ENCODE results near the gene EFNB2. TPM values are rescaled to one million over a fixed set of nuclear protein-coding genes. Genes with fewer than 3 reads are reported as not detected.

EFNB2 gene
- total RNA-seq, 1 donor from 2014 or later: 353 TPM

DNA sequence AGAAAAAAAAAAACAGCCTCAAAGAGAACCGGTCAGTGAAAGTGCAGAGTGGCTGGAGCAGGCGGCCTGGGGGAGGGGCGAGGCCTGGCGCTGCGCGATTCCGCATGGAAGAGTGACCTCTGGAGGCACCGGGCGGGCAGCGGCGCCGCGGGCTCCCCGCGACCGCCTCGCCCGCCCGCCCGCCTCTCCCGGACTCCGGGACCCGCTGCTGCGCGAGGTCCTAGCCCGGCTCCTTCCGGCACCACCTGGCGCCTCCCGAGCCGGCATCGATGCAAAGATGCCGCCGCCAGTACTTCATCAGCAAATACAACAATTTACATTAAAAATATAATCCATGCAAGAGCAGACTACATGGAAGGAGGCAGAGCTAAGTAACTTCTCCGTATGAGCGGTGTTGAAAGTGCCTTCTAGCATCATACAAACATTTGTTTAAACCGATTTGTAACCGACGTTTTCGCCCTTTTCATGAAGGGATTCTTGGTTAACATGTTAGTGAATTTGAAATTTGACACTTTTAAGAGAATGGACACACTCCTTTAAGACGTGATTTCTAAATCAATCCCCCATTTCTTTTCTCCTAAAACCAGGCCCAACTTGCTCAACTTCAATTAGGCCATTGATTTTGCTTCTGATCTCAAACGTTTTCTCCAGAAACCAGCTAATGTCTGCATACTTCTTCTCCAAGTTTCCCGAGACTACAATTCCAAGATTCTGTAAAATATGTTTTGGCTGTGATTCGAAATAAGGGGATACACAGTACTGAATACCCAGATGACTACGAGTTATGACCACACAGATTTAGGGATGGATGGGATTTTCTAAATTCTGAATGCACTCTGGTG lies 2.1 kb downstream of the EFNB2 start:
- H3K4me3 Mint-ChIP-seq (ENCODE audit: unreplicated experiment): peak overlapping the region; percentile 100
- H3K27ac Mint-ChIP-seq (ENCODE audit: unreplicated experiment): peak overlapping the region; percentile 91
- H3K4me1 Mint-ChIP-seq (ENCODE audit: unreplicated experiment): peaks cover 49% of the 10 kb centered on the region
- peak; percentile 81 for DNase-seq (ENCODE audit: low spot score)
- no peak for TF ChIP-seq CTCF (IDR thresholded peaks at IDR 0.05; ENCODE audit: unreplicated experiment)
- no peaks in the 10 kb centered on the region for H3K9me3 Mint-ChIP-seq (ENCODE audit: unreplicated experiment)
- H3K27me3 Mint-ChIP-seq (ENCODE audit: unreplicated experiment): peaks cover 23% of the 10 kb centered on the region
- peaks cover 53% of the 10 kb centered on the region for H3K36me3 Mint-ChIP-seq (ENCODE audit: low read depth, unreplicated experiment)

GRCh38 chr13:106532111-106532929 lies 3.1 kb downstream of the EFNB2 start:
- Mint-ChIP-seq H3K4me1 (ENCODE audit: unreplicated experiment) (peaks cover 47% of the 10 kb centered on the region), H3K4me3 (ENCODE audit: unreplicated experiment) (peak overlapping the region; percentile 100), H3K9me3 (ENCODE audit: unreplicated experiment) (no peaks in the 10 kb centered on the region), H3K27ac (ENCODE audit: unreplicated experiment) (peak overlapping the region; percentile 84), H3K27me3 (ENCODE audit: unreplicated experiment) (peaks cover 23% of the 10 kb centered on the region), H3K36me3 (ENCODE audit: low read depth, unreplicated experiment) (peaks cover 61% of the 10 kb centered on the region)
- TF ChIP-seq CTCF (IDR thresholded peaks at IDR 0.05; ENCODE audit: unreplicated experiment): no peak
- no peak for DNase-seq (ENCODE audit: low spot score)

DNA sequence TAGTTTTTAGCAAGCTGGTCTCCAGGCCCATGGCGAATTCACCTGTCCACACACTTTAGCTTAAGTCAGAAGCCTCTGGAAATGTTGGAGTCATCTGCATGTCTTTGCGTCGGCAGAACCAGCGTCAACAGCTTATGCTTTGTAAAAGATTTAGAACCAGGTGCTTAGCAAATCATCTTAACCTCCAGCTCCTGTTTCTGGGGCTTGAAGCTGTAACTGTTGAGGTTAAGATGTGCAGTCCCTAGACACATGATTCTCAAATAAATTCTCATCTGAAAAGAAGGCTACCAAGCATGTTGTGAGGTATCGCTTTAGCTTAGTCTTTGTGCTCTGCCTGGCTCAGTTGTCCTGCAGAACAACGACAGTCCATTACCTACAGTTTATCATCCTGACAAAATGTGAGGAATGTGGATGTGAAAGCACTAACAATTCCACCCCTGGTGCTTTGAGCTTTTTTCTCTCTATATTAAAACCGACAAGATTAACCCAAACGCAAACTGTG lies 4.4 kb downstream of the EFNB2 start:
- DNase-seq (ENCODE audit: low spot score): no peak
- no peaks in the 10 kb centered on the region for H3K9me3 Mint-ChIP-seq (ENCODE audit: unreplicated experiment)
- no peak overlapping the region for H3K27ac Mint-ChIP-seq (ENCODE audit: unreplicated experiment)
- peaks cover 47% of the 10 kb centered on the region for H3K4me1 Mint-ChIP-seq (ENCODE audit: unreplicated experiment)
- peaks cover 20% of the 10 kb centered on the region for H3K27me3 Mint-ChIP-seq (ENCODE audit: unreplicated experiment)
- TF ChIP-seq CTCF (IDR thresholded peaks at IDR 0.05; ENCODE audit: unreplicated experiment): no peak
- peaks cover 69% of the 10 kb centered on the region for H3K36me3 Mint-ChIP-seq (ENCODE audit: low read depth, unreplicated experiment)
- peak overlapping the region; percentile 100 for H3K4me3 Mint-ChIP-seq (ENCODE audit: unreplicated experiment)

GRCh38 chr13:106530171-106530851 lies 5.2 kb downstream of the EFNB2 start:
- Mint-ChIP-seq H3K27ac (ENCODE audit: unreplicated experiment) (no peak overlapping the region), H3K36me3 (ENCODE audit: low read depth, unreplicated experiment) (peaks cover 75% of the 10 kb centered on the region), H3K9me3 (ENCODE audit: unreplicated experiment) (no peaks in the 10 kb centered on the region), H3K27me3 (ENCODE audit: unreplicated experiment) (peaks cover 20% of the 10 kb centered on the region), H3K4me1 (ENCODE audit: unreplicated experiment) (peaks cover 54% of the 10 kb centered on the region), H3K4me3 (ENCODE audit: unreplicated experiment) (peak overlapping the region; percentile 100)
- no peak for TF ChIP-seq CTCF (IDR thresholded peaks at IDR 0.05; ENCODE audit: unreplicated experiment)
- DNase-seq (ENCODE audit: low spot score): no peak
